Dendritic cell treated with granulocyte-macrophage colony-stimulating factor and Interleukin-4, amounts not matched to agents 40 ng/mL and 50 ng/mL, for 4 days (primary cell): Measurements from ENCODE around the gene PAPSS1.

ENCODE experiments used
- H3K27ac Mint-ChIP-seq: one replicate; pipeline ENCODE4 v1.8.0; 2022; ENCODE audit warnings: mild to moderate bottlenecking, mixed read lengths
- H3K27me3 Mint-ChIP-seq: one replicate; pipeline ENCODE4 v1.8.0; 2022; ENCODE audit warnings: mild to moderate bottlenecking, mixed read lengths
- H3K36me3 Mint-ChIP-seq: one replicate; pipeline ENCODE4 v1.8.0; 2022; ENCODE audit warnings: low read depth, mixed read lengths
- H3K4me1 Mint-ChIP-seq: one replicate; pipeline ENCODE4 v1.8.0; 2022; ENCODE audit warnings: low read depth, mixed read lengths
- H3K4me3 Mint-ChIP-seq: one replicate; pipeline ENCODE4 v1.8.0; 2022; ENCODE audit warnings: mild to moderate bottlenecking, moderate library complexity, mixed read lengths
- H3K9me3 Mint-ChIP-seq: one replicate; pipeline ENCODE4 v1.8.0; 2022; ENCODE audit warnings: mixed read lengths
- intact Hi-C: fragments of 100-400 bp; cut with micrococcal nuclease; formaldehyde crosslinking; loops from one replicate; pipeline ENCODE4 v1.15.0; 2022

PAPSS1 gene

GRCh38 chr4:107719922-107720722, at the start of gene PAPSS1:
Gene PAPSS1, minus strand, starts transcription at chr4:107720234. Its CDS starts 55 bp downstream, at chr4:107720179.
- H3K9me3 Mint-ChIP-seq, result no peaks in the 10 kb centered on the region
- H3K36me3 Mint-ChIP-seq, result peaks cover 26% of the 10 kb centered on the region
- peak within 1 kb of the TSS; percentile 89 for H3K4me3 Mint-ChIP-seq
- peaks cover 8% of the 10 kb centered on the region for H3K27me3 Mint-ChIP-seq
- intact Hi-C loops, result loop anchor here (1.0 to 5.0 kb wide), 3 partner anchors 26 to 269 kb away; partner anchors contain the start of gene HADH
- peaks cover 32% of the 10 kb centered on the region for H3K4me1 Mint-ChIP-seq
- peak within 1 kb of the TSS; percentile 85 for H3K27ac Mint-ChIP-seq

GRCh38 chr4:107760281-107760947, 40.4 kb upstream of the PAPSS1 start:
- no peaks in the 10 kb centered on the region for H3K27me3 Mint-ChIP-seq
- intact Hi-C loops, result no loop called here
- no peaks in the 10 kb centered on the region for H3K36me3 Mint-ChIP-seq
- peaks cover 27% of the 10 kb centered on the region for H3K4me1 Mint-ChIP-seq
- H3K4me3 Mint-ChIP-seq, result no peak overlapping the region
- H3K27ac Mint-ChIP-seq, result no peak overlapping the region
- H3K9me3 Mint-ChIP-seq, result no peaks in the 10 kb centered on the region

GRCh38 chr4:107757864-107758476, 37.9 kb upstream of the PAPSS1 start:
- Mint-ChIP-seq H3K4me3 (no peak overlapping the region), H3K9me3 (no peaks in the 10 kb centered on the region), H3K27ac (peak overlapping the region; percentile 8), H3K4me1 (peaks cover 27% of the 10 kb centered on the region), H3K27me3 (no peaks in the 10 kb centered on the region), H3K36me3 (no peaks in the 10 kb centered on the region)
- intact Hi-C loops, result loop anchor here (1.0 to 5.0 kb wide), 3 partner anchors 59 to 155 kb away; no protein-coding TSS in a partner anchor

GRCh38 chr4:107757283-107757682, 37.2 kb upstream of the PAPSS1 start:
- Mint-ChIP-seq H3K4me3 (no peak overlapping the region), H3K9me3 (no peaks in the 10 kb centered on the region), H3K27me3 (no peaks in the 10 kb centered on the region), H3K27ac (peak overlapping the region; percentile 15), H3K4me1 (peaks cover 27% of the 10 kb centered on the region), H3K36me3 (no peaks in the 10 kb centered on the region)
- intact Hi-C loops, result loop anchor here (5.0 kb wide), 2 partner anchors 60 to 80 kb away; no protein-coding TSS in a partner anchor

GRCh38 chr4:107755841-107756356, 35.9 kb upstream of the PAPSS1 start:
- intact Hi-C loops, result loop anchor here (5.0 kb wide), 2 partner anchors 61 to 81 kb away; no protein-coding TSS in a partner anchor
- Mint-ChIP-seq H3K27ac (peak overlapping the region; percentile 83), H3K9me3 (no peaks in the 10 kb centered on the region), H3K27me3 (peaks cover 3% of the 10 kb centered on the region), H3K4me3 (peak overlapping the region; percentile 33), H3K36me3 (no peaks in the 10 kb centered on the region), H3K4me1 (peaks cover 27% of the 10 kb centered on the region)

- Mint-ChIP-seq H3K9me3 (no peaks in the 10 kb centered on the region), H3K4me1 (peaks cover 14% of the 10 kb centered on the region), H3K27me3 (peaks cover 7% of the 10 kb centered on the region), H3K4me3 (no peak overlapping the region), H3K36me3 (no peaks in the 10 kb centered on the region), H3K27ac (no peak overlapping the region)
- intact Hi-C loops, result no loop called here
Measured at GRCh38 chr4:107751670-107752069, 31.6 kb upstream of the PAPSS1 start.

- H3K9me3 Mint-ChIP-seq, result peaks cover 12% of the 10 kb centered on the region
Measured at GRCh38 chr4:107747748-107748486, 27.9 kb upstream of the PAPSS1 start.

GRCh38 chr4:107746161-107746560, 26.1 kb upstream of the PAPSS1 start:
- no peak overlapping the region for H3K4me3 Mint-ChIP-seq
- no peak overlapping the region for H3K27ac Mint-ChIP-seq
- no peaks in the 10 kb centered on the region for H3K36me3 Mint-ChIP-seq
- peaks cover 4% of the 10 kb centered on the region for H3K27me3 Mint-ChIP-seq
- intact Hi-C loops, result no loop called here
- H3K9me3 Mint-ChIP-seq, result peaks cover 12% of the 10 kb centered on the region
- H3K4me1 Mint-ChIP-seq, result no peaks in the 10 kb centered on the region

More at GRCh38 chr4:107747748-107748486, 27.9 kb upstream of the PAPSS1 start:
- Mint-ChIP-seq H3K27me3 (peaks cover 7% of the 10 kb centered on the region), H3K27ac (no peak overlapping the region), H3K36me3 (no peaks in the 10 kb centered on the region), H3K4me1 (no peaks in the 10 kb centered on the region), H3K4me3 (no peak overlapping the region)
- intact Hi-C loops, result no loop called here

GRCh38 chr4:107744532-107744931, 24.5 kb upstream of the PAPSS1 start:
- Mint-ChIP-seq H3K27me3 (peaks cover 2% of the 10 kb centered on the region), H3K4me3 (no peak overlapping the region), H3K27ac (no peak overlapping the region), H3K9me3 (peaks cover 12% of the 10 kb centered on the region), H3K36me3 (no peaks in the 10 kb centered on the region), H3K4me1 (no peaks in the 10 kb centered on the region)
- intact Hi-C loops, result no loop called here

- no peak overlapping the region for H3K27ac Mint-ChIP-seq
- H3K9me3 Mint-ChIP-seq, result peaks cover 12% of the 10 kb centered on the region
- H3K4me3 Mint-ChIP-seq, result no peak overlapping the region
- no peaks in the 10 kb centered on the region for H3K4me1 Mint-ChIP-seq
- H3K36me3 Mint-ChIP-seq, result no peaks in the 10 kb centered on the region
- H3K27me3 Mint-ChIP-seq, result peaks cover under 1% of the 10 kb centered on the region
- intact Hi-C loops, result no loop called here
Measured at GRCh38 chr4:107743532-107743931, 23.5 kb upstream of the PAPSS1 start.

- no peaks in the 10 kb centered on the region for H3K4me1 Mint-ChIP-seq
- H3K36me3 Mint-ChIP-seq, result no peaks in the 10 kb centered on the region
- H3K4me3 Mint-ChIP-seq, result no peak overlapping the region
- intact Hi-C loops, result no loop called here
- no peaks in the 10 kb centered on the region for H3K27me3 Mint-ChIP-seq
- H3K9me3 Mint-ChIP-seq, result peaks cover 12% of the 10 kb centered on the region
- no peak overlapping the region for H3K27ac Mint-ChIP-seq
Measured at GRCh38 chr4:107742791-107743190, 22.8 kb upstream of the PAPSS1 start.

- H3K4me1 Mint-ChIP-seq, result no peaks in the 10 kb centered on the region
Measured at GRCh38 chr4:107742196-107742595, 22.2 kb upstream of the PAPSS1 start.

GRCh38 chr4:107740950-107741701, 21.1 kb upstream of the PAPSS1 start:
- intact Hi-C loops, result no loop called here
- peaks cover 12% of the 10 kb centered on the region for H3K9me3 Mint-ChIP-seq
- H3K4me1 Mint-ChIP-seq, result no peaks in the 10 kb centered on the region
- H3K27ac Mint-ChIP-seq, result no peak overlapping the region
- no peak overlapping the region for H3K4me3 Mint-ChIP-seq
- H3K36me3 Mint-ChIP-seq, result no peaks in the 10 kb centered on the region
- H3K27me3 Mint-ChIP-seq, result no peaks in the 10 kb centered on the region

More at GRCh38 chr4:107742196-107742595, 22.2 kb upstream of the PAPSS1 start:
- intact Hi-C loops, result no loop called here
- Mint-ChIP-seq H3K9me3 (peaks cover 12% of the 10 kb centered on the region), H3K27me3 (no peaks in the 10 kb centered on the region), H3K4me3 (no peak overlapping the region), H3K36me3 (no peaks in the 10 kb centered on the region), H3K27ac (no peak overlapping the region)
